NCI-H446 (cell line): Measurements from ENCODE around the gene CBARP.

Experiments used
- DNase-seq, 2 experiments: peaks; one replicate each; lab custom pipeline; 2025; lab: John Stamatoyannopoulos, UW

Gene CBARP

DNA sequence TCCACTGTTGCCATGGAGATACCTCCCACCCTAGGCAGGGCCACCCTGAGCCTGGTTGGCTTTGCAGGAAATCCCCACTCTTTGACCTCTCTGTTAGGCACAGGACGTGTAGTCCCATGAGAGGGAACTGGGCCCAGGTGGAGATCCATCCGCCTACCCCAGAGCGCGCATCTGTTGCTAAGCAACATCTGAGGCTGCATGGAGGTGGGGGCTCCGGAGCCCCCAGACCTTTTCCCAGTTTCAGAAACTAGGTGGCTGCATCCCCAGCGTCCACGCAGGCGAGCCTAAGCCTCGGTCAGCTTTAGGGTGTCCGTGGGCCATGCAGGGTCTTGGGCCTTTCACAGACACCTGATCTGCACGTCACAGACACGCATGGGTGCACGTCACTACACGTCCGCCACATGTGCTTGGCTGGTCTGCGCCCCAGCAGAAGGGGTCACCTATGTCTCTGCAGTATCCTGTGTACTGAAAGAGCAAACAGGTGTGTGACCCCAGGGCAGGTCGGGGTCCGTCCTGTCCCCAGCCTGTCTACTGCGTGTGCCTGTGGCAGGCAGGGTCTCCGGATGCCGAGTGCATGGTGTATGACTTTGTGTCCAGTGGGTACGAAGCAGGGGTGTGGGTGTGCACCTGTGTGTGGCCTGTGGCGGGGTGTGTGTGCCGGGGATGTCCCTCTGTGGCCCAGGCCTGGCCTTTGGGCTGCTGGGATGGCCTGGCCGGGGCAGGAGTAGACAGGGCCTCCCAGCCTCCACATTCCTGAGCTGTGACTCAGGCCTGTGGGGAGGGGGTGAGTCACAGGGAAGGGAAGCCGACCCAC is 27.2 kb upstream of the CBARP start:
- DNase-seq, result no peak

DNA sequence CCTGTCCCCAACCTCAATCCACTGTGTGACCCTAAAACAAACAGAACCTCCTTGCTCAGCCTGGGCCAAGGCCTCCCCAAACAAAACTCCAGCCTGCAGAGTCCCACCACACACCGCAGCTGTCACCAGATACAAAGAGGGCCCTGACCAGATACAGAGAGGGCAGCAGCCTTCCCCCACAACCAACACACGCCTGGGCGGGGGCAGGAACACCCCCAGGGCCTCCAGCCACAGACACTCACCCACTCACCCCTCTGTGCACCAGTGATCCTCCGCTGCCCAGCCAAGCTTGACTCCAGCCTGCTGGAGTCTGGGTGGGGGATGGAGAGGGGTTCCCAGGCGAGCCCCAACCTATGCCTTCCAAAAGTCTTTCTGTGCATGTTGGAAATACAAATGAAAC is 25.4 kb upstream of the CBARP start:
- no peak for DNase-seq

DNA sequence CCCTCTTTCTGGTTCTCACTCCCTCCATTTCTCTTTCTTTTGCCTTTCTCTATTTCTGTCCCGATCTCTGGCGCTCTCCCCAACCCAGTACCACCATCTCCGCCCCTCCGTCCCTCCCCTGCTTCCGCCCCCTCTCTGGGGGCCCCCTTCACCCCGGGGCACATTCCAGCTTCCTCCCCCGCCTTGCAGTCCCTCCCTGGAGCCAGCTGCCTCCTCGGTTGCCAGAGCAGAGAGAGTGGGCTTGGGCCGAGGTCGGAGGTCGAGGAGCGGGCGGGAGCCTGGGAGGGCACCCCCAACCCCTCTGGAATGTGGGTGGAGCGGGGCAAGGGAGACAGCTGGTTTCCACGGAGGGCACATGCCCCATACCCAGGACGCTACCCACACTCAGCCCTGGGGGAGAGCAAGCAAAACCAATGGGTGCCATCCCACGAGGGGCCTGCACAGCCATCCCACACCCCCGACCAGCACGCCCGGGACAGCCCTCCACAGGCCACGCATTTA is 24.9 kb upstream of the CBARP start:
- no peak for DNase-seq

DNA sequence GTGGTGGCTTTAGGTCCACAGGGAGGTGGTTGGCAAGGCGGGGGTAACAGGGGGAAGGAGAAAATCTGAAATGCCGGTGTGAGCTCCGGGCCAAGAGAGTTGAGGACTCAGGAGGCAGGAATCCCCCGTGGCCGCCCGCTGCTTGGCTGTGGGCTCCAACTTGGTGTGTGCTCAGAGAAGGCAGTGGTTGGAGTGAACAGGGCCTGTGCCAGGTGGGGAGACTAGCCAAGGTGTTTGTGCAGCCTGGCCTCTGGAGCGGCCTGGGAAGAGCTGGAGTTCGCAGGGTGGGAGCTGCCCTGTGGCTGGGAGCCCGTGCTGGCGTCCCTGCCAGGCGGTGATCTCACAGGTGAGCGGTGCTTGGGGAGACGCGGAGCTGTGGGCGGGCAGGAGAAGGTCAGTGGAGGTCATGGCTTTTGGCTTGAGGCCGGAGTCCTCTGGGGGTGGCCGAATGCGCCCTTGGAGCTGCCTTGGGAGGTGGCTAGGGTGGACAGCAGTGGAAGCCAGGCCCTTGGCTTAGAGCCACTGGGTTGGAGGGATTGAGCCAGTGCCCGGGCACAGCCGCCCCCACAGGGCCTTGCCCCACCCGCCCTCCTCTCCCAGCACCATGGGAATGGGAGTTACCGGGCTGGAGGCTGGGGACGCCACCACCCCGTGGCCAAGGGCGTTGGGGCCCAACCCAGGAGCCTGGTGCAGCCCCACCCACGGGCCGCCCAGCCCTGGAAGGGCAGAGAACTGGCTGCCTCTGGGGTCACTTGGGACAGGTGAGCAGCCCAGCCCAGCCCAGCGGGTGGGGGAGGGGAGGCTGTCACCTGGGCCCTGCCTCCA is 24.2 kb upstream of the CBARP start:
- peak in 1 of 2 experiments; percentile 50 for DNase-seq

DNA sequence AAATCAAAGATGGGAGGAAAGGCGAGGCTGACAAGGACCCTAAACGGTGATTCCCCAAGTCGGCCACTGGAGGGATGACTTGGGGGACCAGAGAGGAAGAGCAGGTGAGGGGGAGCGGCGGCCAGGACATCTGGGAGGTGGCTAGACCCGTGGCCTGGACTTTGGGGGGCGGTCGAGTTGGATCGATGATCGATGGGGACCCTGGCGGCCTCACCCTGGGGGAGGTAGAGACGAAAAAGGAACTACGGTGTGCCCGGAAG is 23.7 kb upstream of the CBARP start:
- no peak for DNase-seq

DNA sequence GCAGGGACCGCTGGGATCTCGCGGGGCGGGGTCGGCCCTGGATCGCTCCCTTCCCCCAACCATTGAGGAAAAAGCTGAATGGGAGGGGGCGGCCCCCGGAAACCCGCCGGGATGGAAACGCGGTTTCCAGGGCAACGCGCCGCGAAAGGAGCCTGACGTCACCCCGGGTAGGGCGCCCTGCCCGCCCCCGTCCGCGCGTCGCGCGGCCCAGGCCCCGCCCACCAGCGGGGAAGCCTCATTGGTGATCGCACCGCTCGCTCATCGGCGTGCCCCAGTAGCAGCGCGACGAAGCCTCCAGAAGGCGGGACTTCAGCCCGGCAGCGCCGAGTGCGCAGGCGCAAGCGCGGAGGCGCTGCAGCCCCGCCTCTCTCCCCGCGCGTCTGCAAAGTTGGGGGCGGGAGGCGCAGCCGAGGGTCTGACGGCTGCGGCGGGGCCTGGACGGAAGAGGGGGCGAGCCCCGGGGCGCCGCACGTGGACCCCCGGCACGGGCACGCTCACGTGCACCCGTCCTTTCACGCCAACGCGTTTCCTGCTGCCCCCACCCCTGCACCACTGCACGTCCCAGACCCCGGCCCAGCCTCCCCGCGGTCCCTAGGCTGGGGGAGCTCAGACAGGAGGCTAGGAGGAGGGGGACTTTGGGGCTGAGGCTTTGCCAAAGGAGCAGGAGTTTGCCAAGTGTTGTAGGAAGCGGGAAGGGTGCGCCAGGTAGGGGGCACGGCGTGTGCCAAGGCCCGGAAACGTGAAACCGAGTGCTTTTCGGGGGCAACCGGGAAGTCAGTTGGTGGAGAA is 23.1 kb upstream of the CBARP start:
- DNase-seq, result peak; percentile 93 to 99

DNA sequence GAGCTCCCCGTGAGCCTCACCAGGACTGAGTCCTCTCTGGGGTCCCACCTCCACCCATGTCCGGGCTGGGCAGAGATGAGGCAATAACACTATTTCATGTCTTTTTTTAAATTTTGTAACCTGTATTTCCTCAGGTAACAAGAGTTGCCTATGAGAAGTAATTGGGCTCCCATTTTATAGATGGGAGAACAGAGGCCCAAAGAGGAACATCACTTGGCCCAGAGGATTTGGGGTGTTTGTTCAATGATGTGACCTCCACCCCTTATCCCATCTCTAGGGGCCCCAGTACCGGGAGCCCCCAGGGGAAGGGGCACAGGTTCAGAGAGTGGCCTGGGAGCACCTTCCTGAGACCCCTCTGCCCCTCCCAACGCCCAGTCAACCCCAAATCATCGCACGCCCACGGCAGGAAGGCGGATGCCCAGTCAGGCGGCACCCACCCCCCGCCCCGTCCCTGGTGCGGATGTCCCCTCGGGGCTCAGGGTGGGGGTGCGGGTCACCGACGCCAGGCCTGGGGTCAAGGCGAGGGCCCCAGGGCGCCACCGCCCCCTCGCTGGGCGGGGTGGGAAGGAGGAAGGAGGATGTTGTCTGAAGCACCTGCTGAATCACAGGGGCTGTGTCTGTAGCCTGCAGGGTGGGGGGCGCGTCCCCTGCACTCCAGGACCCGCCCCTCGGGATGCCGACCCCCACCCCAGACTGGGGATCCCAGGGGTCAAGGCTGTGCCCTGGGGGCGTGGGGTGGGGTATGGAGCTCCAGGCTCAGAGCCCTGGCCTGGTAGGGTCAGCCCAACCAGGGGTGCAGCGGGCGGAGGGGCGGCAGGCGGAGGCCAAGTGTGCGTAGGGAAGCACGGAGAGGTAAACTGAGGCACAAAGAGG is 22.3 kb upstream of the CBARP start:
- no peak for DNase-seq

- no peak for DNase-seq
These were observed 21.5 kb upstream of the CBARP start for GRCh38 chr19:1259206-1259875.

GRCh38 chr19:1258707-1259205 is 21.0 kb upstream of the CBARP start:
- no peak for DNase-seq

GRCh38 chr19:1258163-1258492 is 20.3 kb upstream of the CBARP start:
- no peak for DNase-seq

GRCh38 chr19:1257475-1258162 is 19.8 kb upstream of the CBARP start:
- DNase-seq, result no peak

- DNase-seq, result no peak
These were observed 19.1 kb upstream of the CBARP start for GRCh38 chr19:1256646-1257474.

DNA sequence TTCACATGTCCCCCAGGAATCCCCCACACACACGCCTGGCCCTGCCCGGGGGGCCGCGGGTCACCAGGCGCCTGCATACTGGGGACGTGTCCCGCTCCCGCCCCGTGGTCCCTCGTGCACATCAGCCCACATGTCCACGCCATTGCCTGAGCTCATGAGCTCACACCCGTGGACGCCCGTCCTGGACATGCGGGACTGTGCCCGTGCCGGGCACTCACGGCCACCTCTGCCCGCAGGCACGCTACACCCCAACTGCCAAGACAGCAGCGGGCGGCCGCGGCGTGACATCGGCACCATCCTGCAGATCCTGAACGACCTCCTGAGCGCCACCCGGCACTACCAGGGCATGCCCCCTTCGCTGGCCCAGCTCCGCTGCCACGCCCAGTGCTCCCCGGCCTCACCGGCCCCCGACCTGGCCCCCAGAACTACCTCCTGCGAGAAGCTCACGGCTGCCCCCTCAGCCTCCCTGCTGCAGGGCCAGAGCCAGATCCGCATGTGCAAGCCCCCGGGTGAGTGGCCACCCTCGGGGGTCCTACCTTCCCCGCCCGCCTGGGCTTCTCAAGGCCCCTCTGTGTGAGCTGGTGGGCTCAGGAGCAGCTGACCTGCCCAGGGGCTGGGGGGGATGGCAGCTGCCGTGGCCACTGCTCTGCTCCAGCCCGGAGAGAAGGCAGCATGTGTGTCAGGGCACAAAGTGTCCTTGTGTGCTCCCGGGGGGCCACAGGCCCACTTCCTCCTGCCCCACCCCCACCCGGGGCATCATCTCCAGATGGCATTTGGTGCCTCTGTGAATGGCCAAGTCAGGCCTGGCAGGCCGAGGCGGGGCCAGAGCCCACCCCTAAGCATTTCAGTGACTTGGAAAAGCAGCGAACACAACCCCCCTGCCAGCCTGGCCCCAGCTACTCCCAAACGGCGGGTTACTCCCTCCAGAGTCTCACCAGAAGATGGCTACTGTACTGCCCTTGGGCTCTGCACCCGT is 17.7 kb upstream of the CBARP start:
- DNase-seq, result no peak

DNA sequence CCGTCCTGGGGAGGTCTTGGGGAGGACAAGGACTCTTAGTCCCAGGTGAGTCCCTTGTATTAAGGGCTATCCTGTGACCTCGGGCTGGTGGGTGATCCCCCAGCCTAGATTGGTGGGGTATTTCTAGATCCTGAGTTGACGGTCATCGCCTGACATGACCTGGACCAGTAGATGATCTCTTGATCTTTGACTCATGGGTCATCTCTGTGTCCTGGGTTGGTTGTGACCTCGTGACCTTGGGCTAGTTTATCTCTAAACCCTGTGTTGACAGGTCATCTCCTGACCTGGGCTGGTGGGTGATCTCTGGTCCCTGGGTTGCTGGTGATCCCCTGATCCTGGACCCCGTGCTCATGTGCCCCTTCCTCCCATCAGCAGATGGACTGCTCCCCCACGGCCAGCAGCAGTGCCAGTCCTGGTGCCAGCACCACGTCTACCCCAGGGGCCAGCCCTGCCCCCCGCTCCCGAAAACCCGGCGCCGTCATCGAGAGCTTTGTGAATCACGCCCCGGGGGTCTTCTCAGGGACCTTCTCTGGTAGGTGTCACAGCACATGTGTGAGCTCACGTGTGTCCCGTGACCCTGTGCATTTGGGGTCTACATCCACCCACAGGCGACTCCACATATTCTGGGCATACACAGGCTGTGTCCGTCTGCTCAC is 16.9 kb upstream of the CBARP start:
- no peak for DNase-seq

GRCh38 chr19:1254081-1254527 is 16.3 kb upstream of the CBARP start:
- no peak for DNase-seq

DNA sequence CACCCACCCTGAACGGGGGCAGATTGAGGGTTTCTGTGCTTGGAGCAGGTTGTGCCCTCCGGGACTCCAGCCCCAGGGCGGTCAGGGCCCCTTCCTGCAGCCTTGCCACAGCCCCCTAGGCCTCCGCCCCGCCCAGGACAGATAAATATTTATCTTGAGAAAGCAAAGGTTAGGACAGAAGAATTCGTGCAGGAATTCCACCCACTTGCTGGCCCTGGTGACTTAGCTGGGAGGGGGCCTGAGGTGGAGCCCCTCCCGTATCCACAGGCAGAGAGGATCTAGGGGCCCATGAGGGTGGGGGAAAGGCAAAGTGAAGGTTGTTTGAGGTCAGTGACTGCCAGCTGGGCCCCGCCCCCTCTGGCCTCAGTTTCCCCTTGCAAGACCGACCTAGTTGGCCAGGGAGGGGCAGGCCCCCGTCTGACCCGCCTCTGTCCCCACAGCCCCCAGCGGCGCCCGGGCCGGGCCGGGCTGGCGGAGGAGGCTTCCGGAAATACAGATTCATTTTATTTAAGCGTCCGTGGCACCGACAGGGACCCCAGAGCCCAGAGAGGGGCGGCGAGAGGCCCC is 15.8 kb upstream of the CBARP start:
- DNase-seq, result no peak

DNA sequence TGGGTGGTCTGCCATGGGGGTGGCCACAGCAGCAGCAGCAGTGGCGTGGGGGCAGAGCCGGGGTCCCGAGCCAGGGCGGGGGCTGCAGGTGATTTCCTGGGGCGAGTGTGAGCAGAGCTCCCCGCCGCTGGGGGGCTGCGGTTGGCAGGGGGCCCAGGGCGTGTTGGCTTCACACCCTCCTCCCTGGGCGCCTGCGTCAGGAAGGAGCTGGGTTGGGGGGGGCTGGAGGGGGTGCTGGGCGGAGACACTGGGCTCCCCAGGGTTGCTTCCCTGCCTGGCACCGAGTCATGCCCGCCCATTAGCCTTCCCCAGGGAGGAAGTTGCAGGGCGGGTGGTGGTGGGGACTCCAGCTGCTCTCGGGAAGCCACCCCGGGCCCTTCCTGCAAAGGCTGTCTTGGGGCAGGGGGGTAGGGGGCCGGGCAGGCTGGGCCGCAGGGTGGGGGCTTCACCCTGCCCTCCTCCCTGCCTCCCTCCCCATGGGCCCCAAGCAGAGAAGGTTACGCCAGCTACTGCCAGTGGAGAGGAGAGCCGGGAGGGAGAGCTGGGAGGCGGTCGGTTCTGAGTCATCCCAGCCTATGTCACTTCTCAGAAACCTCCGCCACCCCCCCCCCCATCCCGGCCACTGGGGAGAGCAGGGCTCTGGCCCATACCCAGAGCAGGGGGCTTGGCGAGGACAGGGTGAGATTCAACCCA is 15.2 kb upstream of the CBARP start:
- peak; percentile 70 to 80 for DNase-seq
